Glutamatergic neuron (in vitro differentiated cells): ENCODE results near the gene PEX11G. TPM values are rescaled to one million over a fixed set of nuclear protein-coding genes. Genes with fewer than 3 reads are reported as not detected.

Experiments used
- DNase-seq: peaks from one replicate; pipeline ENCODE4 v3.0.0; 2022
- H3K27ac Mint-ChIP-seq: one replicate; pipeline ENCODE4 v1.8.0; 2020; ENCODE audit warnings: mild to moderate bottlenecking, mixed read lengths, inconsistent platforms; ENCODE audit not compliant: unreplicated experiment
- H3K27me3 Mint-ChIP-seq: one replicate; pipeline ENCODE4 v1.8.0; 2020; ENCODE audit warnings: mild to moderate bottlenecking, moderate library complexity, mixed read lengths, inconsistent platforms; ENCODE audit not compliant: unreplicated experiment
- H3K36me3 Mint-ChIP-seq: one replicate; pipeline ENCODE4 v1.8.0; 2020; ENCODE audit warnings: mild to moderate bottlenecking, mixed read lengths, inconsistent platforms; ENCODE audit not compliant: unreplicated experiment
- H3K4me1 Mint-ChIP-seq: one replicate; pipeline ENCODE4 v1.8.0; 2020; ENCODE audit warnings: mild to moderate bottlenecking, low read depth, mixed read lengths, inconsistent platforms; ENCODE audit not compliant: unreplicated experiment
- H3K4me3 Mint-ChIP-seq: one replicate; pipeline ENCODE4 v1.8.0; 2020; ENCODE audit warnings: mild to moderate bottlenecking, mixed read lengths, inconsistent platforms; ENCODE audit not compliant: unreplicated experiment
- H3K9me3 Mint-ChIP-seq: one replicate; pipeline ENCODE4 v1.8.0; 2020; ENCODE audit warnings: mild to moderate bottlenecking, moderate library complexity, mixed read lengths, inconsistent platforms; ENCODE audit not compliant: unreplicated experiment
- total RNA-seq: library from RNA; stranded (reverse); fragmentation: NEBNext Ultra II Directional; extraction: Animal tissue kit (Norgen Biotek cat#: 25700); gene quantifications from one replicate; pipeline ENCODE4 v1.2.1, GENCODE V29; 2021; ENCODE audit not compliant: unreplicated experiment
- TF ChIP-seq, protein P1 (sequence below): fragments of 200-600 bp; sonication (generic); IDR thresholded peaks from one replicate; pipeline ENCODE4 v1.5.0; 2021; ENCODE audit not compliant: partially characterized antibody, unreplicated experiment

The PEX11G gene
- total RNA-seq, 1 donor from 2014 or later: 2.6 TPM

DNA sequence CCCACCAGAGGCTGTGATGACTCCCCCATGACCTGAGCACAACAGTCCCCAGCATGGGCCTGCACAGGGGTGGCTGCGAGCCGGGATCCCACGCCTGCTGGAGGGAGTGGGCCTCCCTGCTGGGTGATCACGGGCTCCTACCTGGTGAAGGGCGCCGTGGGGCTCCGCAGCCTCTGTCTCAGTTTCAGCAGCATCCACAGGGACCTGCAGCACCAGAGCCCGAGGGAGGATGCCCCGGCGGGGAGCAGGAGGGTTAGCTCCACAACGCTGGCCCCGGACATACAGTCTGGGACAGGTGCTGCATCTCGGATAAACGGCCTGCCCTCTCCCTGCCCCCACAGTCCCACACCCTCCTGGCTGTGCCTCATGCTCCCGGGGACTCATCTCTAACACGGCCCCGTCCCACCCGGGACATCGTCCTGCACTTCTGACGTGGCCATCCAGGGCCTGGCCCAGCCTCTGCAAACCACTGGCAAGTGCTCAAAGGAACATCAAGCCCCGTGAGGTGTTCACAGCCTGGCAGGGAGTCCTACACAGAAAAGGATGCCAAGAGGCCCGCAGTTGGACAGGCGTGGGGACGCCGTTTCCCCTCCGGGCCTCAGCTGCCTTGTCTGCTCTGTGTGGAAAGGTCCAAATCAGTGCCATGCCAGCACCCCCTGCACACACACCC lies 10.5 kb downstream of the PEX11G start:
- H3K4me1 Mint-ChIP-seq: peaks cover 11% of the 10 kb centered on the region
- no peak for DNase-seq
- no peak overlapping the region for H3K27ac Mint-ChIP-seq
- peaks cover 5% of the 10 kb centered on the region for H3K9me3 Mint-ChIP-seq
- H3K36me3 Mint-ChIP-seq: no peaks in the 10 kb centered on the region
- TF ChIP-seq, protein P1, sequence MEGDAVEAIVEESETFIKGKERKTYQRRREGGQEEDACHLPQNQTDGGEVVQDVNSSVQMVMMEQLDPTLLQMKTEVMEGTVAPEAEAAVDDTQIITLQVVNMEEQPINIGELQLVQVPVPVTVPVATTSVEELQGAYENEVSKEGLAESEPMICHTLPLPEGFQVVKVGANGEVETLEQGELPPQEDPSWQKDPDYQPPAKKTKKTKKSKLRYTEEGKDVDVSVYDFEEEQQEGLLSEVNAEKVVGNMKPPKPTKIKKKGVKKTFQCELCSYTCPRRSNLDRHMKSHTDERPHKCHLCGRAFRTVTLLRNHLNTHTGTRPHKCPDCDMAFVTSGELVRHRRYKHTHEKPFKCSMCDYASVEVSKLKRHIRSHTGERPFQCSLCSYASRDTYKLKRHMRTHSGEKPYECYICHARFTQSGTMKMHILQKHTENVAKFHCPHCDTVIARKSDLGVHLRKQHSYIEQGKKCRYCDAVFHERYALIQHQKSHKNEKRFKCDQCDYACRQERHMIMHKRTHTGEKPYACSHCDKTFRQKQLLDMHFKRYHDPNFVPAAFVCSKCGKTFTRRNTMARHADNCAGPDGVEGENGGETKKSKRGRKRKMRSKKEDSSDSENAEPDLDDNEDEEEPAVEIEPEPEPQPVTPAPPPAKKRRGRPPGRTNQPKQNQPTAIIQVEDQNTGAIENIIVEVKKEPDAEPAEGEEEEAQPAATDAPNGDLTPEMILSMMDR: no peak
- H3K4me3 Mint-ChIP-seq: no peak overlapping the region
- H3K27me3 Mint-ChIP-seq: peaks cover 2% of the 10 kb centered on the region

DNA sequence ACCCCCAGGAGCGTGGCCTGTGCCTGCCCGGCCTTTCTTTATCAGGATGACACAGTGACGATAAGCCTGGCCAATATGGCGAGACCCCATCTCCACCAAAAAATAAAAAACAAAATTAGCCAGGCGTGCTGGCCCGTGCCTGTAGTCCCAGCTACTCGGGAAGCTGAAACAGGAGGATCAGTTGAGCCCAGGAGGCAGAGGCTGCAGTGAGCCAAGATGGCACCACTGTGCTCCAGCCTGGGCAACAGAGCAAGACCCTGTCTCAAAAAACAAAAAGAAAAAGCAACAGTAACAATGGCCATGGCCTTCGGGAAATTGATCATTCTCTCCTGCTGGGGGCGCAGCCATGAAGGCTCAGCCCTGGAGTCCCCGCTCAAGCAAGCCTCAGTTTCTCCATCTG lies 11.1 kb downstream of the PEX11G start:
- H3K27me3 Mint-ChIP-seq: peaks cover 2% of the 10 kb centered on the region
- peaks cover 7% of the 10 kb centered on the region for H3K9me3 Mint-ChIP-seq
- H3K4me3 Mint-ChIP-seq: no peak overlapping the region
- TF ChIP-seq, protein P1: no peak
- no peak overlapping the region for H3K27ac Mint-ChIP-seq
- no peaks in the 10 kb centered on the region for H3K36me3 Mint-ChIP-seq
- H3K4me1 Mint-ChIP-seq: peaks cover 11% of the 10 kb centered on the region
- no peak for DNase-seq

DNA sequence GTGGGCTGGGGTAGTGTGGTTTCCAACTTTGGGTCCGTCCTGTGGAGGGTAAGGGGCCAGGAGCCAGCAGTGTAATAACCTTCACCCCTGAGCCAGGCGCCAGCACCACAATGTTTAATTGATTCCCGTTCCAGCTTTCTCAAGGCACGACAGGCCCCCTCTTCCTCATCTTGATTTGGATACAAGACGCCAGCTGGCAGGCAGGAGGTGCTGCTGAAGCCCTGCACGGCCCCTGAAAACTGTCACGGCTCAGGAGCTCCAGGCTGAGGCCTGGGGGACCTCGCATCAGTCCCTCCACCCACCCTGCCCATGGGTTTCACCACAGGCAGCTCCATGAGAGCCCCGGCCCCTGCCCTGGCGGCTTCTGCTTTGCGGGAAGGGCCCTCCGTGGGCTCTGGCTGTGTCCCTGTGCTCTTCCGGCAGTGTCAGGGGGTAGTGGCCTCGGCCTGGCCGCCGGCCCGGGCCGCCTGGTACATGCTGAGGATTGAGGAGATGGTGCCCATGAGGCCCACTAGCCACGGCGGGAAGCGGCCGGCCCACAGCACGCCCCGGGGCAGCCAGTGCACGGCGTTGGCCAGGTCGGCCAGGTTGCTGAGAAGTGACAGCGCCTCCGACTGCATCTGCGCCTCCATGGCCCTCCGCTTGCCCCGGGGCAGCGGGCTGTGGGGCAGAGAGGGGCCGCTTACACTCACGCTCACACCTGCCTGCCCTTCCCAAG lies 11.9 kb downstream of the PEX11G start:
- H3K36me3 Mint-ChIP-seq: no peaks in the 10 kb centered on the region
- TF ChIP-seq, protein P1: no peak
- H3K27me3 Mint-ChIP-seq: peaks cover 2% of the 10 kb centered on the region
- H3K4me1 Mint-ChIP-seq: peaks cover 11% of the 10 kb centered on the region
- no peak overlapping the region for H3K27ac Mint-ChIP-seq
- H3K9me3 Mint-ChIP-seq: peaks cover 7% of the 10 kb centered on the region
- no peak for DNase-seq
- no peak overlapping the region for H3K4me3 Mint-ChIP-seq

DNA sequence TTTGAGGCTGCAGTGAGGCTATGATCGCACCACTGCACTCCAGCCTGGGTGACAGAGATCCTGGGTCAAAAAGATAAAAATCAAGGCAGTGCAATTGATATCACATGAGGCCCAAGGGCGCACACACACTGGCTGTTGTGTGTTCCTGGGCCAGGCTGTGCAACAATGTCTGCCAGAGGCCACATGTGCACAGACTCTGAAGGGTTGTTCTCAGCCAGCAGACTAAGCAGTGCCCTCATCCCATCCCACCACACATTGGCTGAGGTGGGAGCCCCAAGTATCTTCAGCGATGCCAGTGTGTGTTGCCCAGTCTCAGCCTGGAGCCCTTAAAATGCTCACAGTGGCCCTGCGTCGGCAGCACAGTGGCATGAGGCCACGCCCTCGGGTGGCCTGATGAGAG lies 12.6 kb downstream of the PEX11G start:
- H3K27ac Mint-ChIP-seq: no peak overlapping the region
- no peak for DNase-seq
- TF ChIP-seq, protein P1: no peak
- no peaks in the 10 kb centered on the region for H3K36me3 Mint-ChIP-seq
- H3K4me1 Mint-ChIP-seq: peaks cover 11% of the 10 kb centered on the region
- peaks cover 2% of the 10 kb centered on the region for H3K27me3 Mint-ChIP-seq
- no peak overlapping the region for H3K4me3 Mint-ChIP-seq
- H3K9me3 Mint-ChIP-seq: peaks cover 7% of the 10 kb centered on the region

DNA sequence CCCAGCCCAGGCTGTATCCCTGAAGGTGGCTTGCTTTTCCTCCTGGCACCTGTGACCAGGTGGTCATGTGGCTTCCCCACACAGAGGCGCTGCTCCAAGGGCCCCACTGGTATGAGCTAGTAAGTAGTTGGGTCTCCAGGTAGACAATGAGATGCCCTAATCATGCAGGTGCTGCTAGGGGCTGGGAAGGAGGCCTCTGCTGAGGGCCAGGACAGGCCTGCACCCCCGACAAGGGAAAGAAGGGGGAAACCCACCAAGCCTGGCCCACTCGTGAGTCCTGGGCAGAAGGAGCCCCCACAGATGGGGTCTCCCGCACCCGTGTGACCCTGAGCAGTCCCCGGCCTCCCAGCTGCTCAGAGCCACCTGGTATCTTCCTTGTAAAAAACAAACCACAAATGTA lies 13.2 kb downstream of the PEX11G start:
- peaks cover 7% of the 10 kb centered on the region for H3K9me3 Mint-ChIP-seq
- DNase-seq: no peak
- peaks cover 2% of the 10 kb centered on the region for H3K27me3 Mint-ChIP-seq
- no peak overlapping the region for H3K4me3 Mint-ChIP-seq
- H3K36me3 Mint-ChIP-seq: no peaks in the 10 kb centered on the region
- TF ChIP-seq, protein P1: no peak
- no peak overlapping the region for H3K27ac Mint-ChIP-seq
- peaks cover 10% of the 10 kb centered on the region for H3K4me1 Mint-ChIP-seq
